Esophagus muscularis mucosa (tissue), 3 donors: ENCODE data around the gene RGS1.

Source experiments
- CTCF ChIP-seq, 3 experiments: fragments of 200-600 bp in 2 of 3; fragments of 450-650 bp in 1 of 3; sonication (generic) in 2 of 3; IDR thresholded peaks; one replicate each; pipeline ENCODE4 v1.5.1; 2017 to 2019; ENCODE audit warnings: antibody characterized with exemption in 3 of 3, mild to moderate bottlenecking in 2 of 3, moderate library complexity in 1 of 3
- EP300 ChIP-seq: sonication (generic); formaldehyde crosslinking; IDR thresholded peaks from one replicate; pipeline ENCODE4 v1.6.1; 2017; ENCODE audit warnings: antibody characterized with exemption

- no peak for TF ChIP-seq EP300
- TF ChIP-seq CTCF (IDR thresholded peaks at IDR 0.05): no peak
Measured at GRCh38 chr1:192620071-192620635, 44.6 kb downstream of the RGS1 start.
